SKM-1 (cell line): ENCODE results near the gene ADGRF5.

Experiments
- DNase-seq: peaks from one replicate; lab custom pipeline; 2025; ENCODE audit not compliant: unreplicated experiment; lab: John Stamatoyannopoulos, UW

Gene ADGRF5

GRCh38 chr6:46932526-46933319 is 11.0 kb upstream of the ADGRF5 start:
- DNase-seq = no peak

- DNase-seq = no peak
Measured at GRCh38 chr6:46931416-46931815, 9.7 kb upstream of the ADGRF5 start.

- no peak for DNase-seq
Measured at GRCh38 chr6:46930331-46930730, 8.6 kb upstream of the ADGRF5 start.

GRCh38 chr6:46927066-46927465 is 5.3 kb upstream of the ADGRF5 start:
- no peak for DNase-seq

GRCh38 chr6:46926481-46926880 is 4.7 kb upstream of the ADGRF5 start:
- DNase-seq = no peak

GRCh38 chr6:46925563-46926253 is 4.0 kb upstream of the ADGRF5 start:
- no peak for DNase-seq

- DNase-seq = no peak
Measured at GRCh38 chr6:46923476-46923875, 1.7 kb upstream of the ADGRF5 start.

GRCh38 chr6:46921059-46921458 is 679 bp downstream of the ADGRF5 start:
- no peak for DNase-seq

- DNase-seq = no peak
Measured at GRCh38 chr6:46918806-46919205, 2.9 kb downstream of the ADGRF5 start.

GRCh38 chr6:46917002-46917545 is 4.7 kb downstream of the ADGRF5 start:
- no peak for DNase-seq

GRCh38 chr6:46915866-46916265 is 5.9 kb downstream of the ADGRF5 start:
- no peak for DNase-seq

GRCh38 chr6:46915380-46915779 is 6.4 kb downstream of the ADGRF5 start:
- DNase-seq = no peak

- DNase-seq = no peak
Measured at GRCh38 chr6:46914279-46914810, 7.4 kb downstream of the ADGRF5 start.

GRCh38 chr6:46909371-46909770 is 12.4 kb downstream of the ADGRF5 start:
- no peak for DNase-seq

- no peak for DNase-seq
Measured at GRCh38 chr6:46906776-46907175, 15.0 kb downstream of the ADGRF5 start.

GRCh38 chr6:46904117-46904516 is 17.6 kb downstream of the ADGRF5 start:
- no peak for DNase-seq

- DNase-seq = no peak
Measured at GRCh38 chr6:46903175-46903574, 18.6 kb downstream of the ADGRF5 start.

- no peak for DNase-seq
Measured at GRCh38 chr6:46901882-46902314, 19.8 kb downstream of the ADGRF5 start.

GRCh38 chr6:46900266-46900665 is 21.5 kb downstream of the ADGRF5 start:
- no peak for DNase-seq

GRCh38 chr6:46899659-46900058 is 22.1 kb downstream of the ADGRF5 start:
- no peak for DNase-seq

GRCh38 chr6:46898006-46898405 is 23.7 kb downstream of the ADGRF5 start:
- DNase-seq = no peak

- DNase-seq = no peak
Measured at GRCh38 chr6:46896871-46897270, 24.9 kb downstream of the ADGRF5 start.
